K562 (cell line): Measurements from ENCODE around the gene GPX2. TPM values are rescaled to one million over a fixed set of nuclear protein-coding genes. Genes with fewer than 3 reads are reported as not detected.
A peak's percentile ranks its signal among the peaks of the same experiment; 100 is the strongest.

Experiments
- BRF1 ChIP-seq: IDR thresholded peaks from 3 replicates; pipeline ENCODE4 v1.6.1; 2011; ENCODE audit warnings: borderline replicate concordance, mild to moderate bottlenecking; ENCODE audit not compliant: insufficient read length; ENCODE audit errors: extremely low read depth
- CC2D1A ChIP-seq: fragments of 450-650 bp; IDR thresholded peaks from 2 replicates; pipeline ENCODE4 v1.6.1; 2017; ENCODE audit warnings: mild to moderate bottlenecking
- EZH2 ChIP-seq: IDR thresholded peaks from 2 replicates; pipeline ENCODE4 v1.6.1; 2012; ENCODE audit warnings: low read depth, mild to moderate bottlenecking, inconsistent platforms, low read length, borderline replicate concordance
- GTF2A2 ChIP-seq: IDR thresholded peaks from 2 replicates; pipeline ENCODE4 v1.6.1; 2016; ENCODE audit warnings: mild to moderate bottlenecking, missing genetic modification characterization, missing compliant biosample characterization
- KAT7 ChIP-seq: sonication (generic); formaldehyde crosslinking; IDR thresholded peaks from 2 replicates; pipeline ENCODE4 v1.8.0; 2022; ENCODE audit warnings: missing genetic modification reagents, mild to moderate bottlenecking, borderline replicate concordance
- NCOA6 ChIP-seq: fragments of 450-650 bp; IDR thresholded peaks from 2 replicates; pipeline ENCODE4 v1.6.1; 2017; ENCODE audit warnings: mild to moderate bottlenecking
- NFIC ChIP-seq: fragments of 450-650 bp; IDR thresholded peaks from 2 replicates; pipeline ENCODE4 v1.6.1; 2017; ENCODE audit warnings: mild to moderate bottlenecking, inconsistent platforms
- OTX1 ChIP-seq: fragments of 450-650 bp; formaldehyde crosslinking; IDR thresholded peaks from 2 replicates; pipeline ENCODE4 v1.4.0; 2022; ENCODE audit warnings: mild to moderate bottlenecking
- PCBP2 ChIP-seq: fragments of 200-400 bp; formaldehyde crosslinking; IDR thresholded peaks from 2 replicates; pipeline ENCODE4 v1.6.1; 2018; ENCODE audit warnings: low read length, low read depth, mild to moderate bottlenecking, moderate library complexity; ENCODE audit not compliant: poor library complexity, severe bottlenecking
- SAP30 ChIP-seq: fragments of 200-600 bp; sonication (generic); IDR thresholded peaks from 2 replicates; pipeline ENCODE4 v1.6.1; 2012; ENCODE audit warnings: borderline replicate concordance, low read depth, mild to moderate bottlenecking, moderate library complexity, low read length, control low read depth, inconsistent platforms; ENCODE audit not compliant: insufficient read depth, poor library complexity, severe bottlenecking
- TEAD1 ChIP-seq, 2 experiments: fragments of 450-650 bp in 1 of 2; sonication (generic) in 1 of 2; formaldehyde crosslinking; IDR thresholded peaks; 2 replicates each; pipeline versions ENCODE4 v1.4.0 to v1.8.0; 2020 to 2022; ENCODE audit warnings: mild to moderate bottlenecking in 2 of 2, missing genetic modification reagents in 1 of 2
- ZNF561 ChIP-seq: fragments of 450-650 bp; formaldehyde crosslinking; conservative IDR thresholded peaks from 2 replicates; pipeline ENCODE4 v1.4.0; 2020; ENCODE audit warnings: mild to moderate bottlenecking, moderate library complexity
- ZSCAN29 ChIP-seq: fragments of 450-650 bp; IDR thresholded peaks from 2 replicates; pipeline ENCODE4 v1.6.1; 2017
- polyA plus RNA-seq, 8 experiments: library from polyadenylated mRNA; depleted of rRNA in 4 of 8; stranded (reverse) in 5 of 8; unstranded in 3 of 8; fragments of >200 nt; fragmentation: Nextera tagmentation in 2 of 8; fragmentation: Illumina TruSeq in 1 of 8; extraction: Ambion mirVana in 2 of 8; extraction: Trizol in 1 of 8; gene quantifications; 2 replicates each; pipeline versions ENCODE4 v1.2.1 to v1.2.3, GENCODE V29; 2011 to 2014; ENCODE audit warnings: inconsistent platforms in 1 of 8, missing spikeins in 1 of 8
- total RNA-seq, 7 experiments: library from RNA; depleted of rRNA in 6 of 7; stranded (reverse); fragments of >200 nt in 6 of 7; fragmentation: Illumina TruSeq in 2 of 7; extraction: Trizol in 2 of 7; gene quantifications; 2 replicates each; pipeline versions ENCODE4 v1.2.1 to v1.2.3, GENCODE V29; 2011 to 2021; ENCODE audit warnings: low replicate concordance in 1 of 7
- TF ChIP-seq, protein P1 (sequence below): sonication (generic); formaldehyde crosslinking; IDR thresholded peaks from 2 replicates; pipeline ENCODE4 v1.8.1; 2023; ENCODE audit warnings: mild to moderate bottlenecking, missing genetic modification reagents
- TF ChIP-seq, protein P2 (sequence below): fragments of 450-650 bp; formaldehyde crosslinking; IDR thresholded peaks from 2 replicates; pipeline ENCODE4 v1.4.0; 2020; ENCODE audit warnings: mild to moderate bottlenecking, moderate library complexity
- TF ChIP-seq, protein P3 (sequence below), 2 experiments: IDR thresholded peaks in 1 of 2; conservative IDR thresholded peaks in 1 of 2; 2 replicates each; pipeline ENCODE4 v1.6.1; 2016; ENCODE audit warnings: low read depth in 2 of 2, mild to moderate bottlenecking in 1 of 2, missing compliant biosample characterization in 1 of 2, missing genetic modification characterization in 1 of 2, moderate library complexity in 1 of 2
- TF ChIP-seq, protein P4 (sequence below): fragments of 250-450 bp; sonication (Bioruptor Pico); IDR thresholded peaks from 2 replicates; pipeline ENCODE4 v1.5.0; 2021; ENCODE audit warnings: mild to moderate bottlenecking, moderate library complexity

Gene GPX2
- total and polyA plus RNA-seq, 9 of the 15 experiments (the other 6 are each of a cell fraction or from before 2014, with no cell fraction given): 0.24 TPM; not detected in 8

DNA sequence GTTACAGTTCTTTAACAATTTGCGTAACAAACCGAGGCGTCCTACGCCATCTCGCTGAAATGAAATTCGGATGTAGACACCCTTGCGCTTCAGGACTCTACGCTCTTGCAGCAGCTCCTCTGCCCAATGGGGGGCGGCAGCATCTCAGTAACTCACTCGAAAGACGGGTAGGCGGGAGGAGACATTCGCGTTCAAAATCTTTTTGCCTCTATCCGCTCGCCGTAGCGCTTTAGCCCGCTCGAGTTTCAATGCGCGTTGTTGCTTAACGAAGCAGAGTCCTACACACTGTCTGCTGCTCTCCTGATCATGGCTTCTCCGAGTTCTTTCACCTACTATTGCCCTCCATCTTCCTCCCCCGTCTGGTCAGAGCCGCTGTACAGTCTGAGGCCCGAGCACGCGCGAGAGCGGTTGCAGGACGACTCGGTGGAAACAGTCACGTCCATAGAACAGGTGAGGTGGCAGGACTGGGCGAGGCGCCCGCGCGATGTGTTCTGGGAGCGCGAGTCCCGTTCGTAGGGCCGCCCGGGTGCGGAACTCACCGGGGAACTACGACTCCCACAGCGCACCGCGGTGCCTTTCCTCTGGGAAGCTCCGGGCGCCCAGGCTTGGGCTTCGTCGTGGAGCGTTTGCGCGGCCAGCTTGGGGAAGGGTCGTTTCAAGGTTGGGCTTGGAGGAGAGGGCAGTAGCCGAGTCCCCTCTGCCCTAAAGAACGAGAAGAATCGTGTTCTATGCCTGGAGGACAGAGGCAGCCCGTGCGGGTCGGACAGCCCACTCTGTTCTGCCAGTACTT lies 44.3 kb upstream of the GPX2 start, which contains the start of gene FNTB (continued):
- TF ChIP-seq CC2D1A (peak; percentile 55; the same call in 1 of the 2 replicates), TEAD1 (CRISPR knock-in tag; IDR thresholded peaks at IDR 0.05) (0 out of 4 replicates have a peak, but pooled peaks of 1 of the 2 experiments have one; percentile 31), GTF2A2 (tag) (no peak), SAP30 (peak; percentile 63), BRF1 (no peak), NCOA6 (peak; percentile 62), ZNF561 (no peak), OTX1 (CRISPR knock-in tag) (0 out of 2 replicates have a peak, but pooled peaks have one; percentile 46), ZSCAN29 (peak; percentile 74), PCBP2 (no peak), NFIC (peak; percentile 60), KAT7 (CRISPR knock-in tag) (peak; percentile 82; the same call in 1 of the 2 replicates), EZH2 (no peak)
- TF ChIP-seq, protein P1, sequence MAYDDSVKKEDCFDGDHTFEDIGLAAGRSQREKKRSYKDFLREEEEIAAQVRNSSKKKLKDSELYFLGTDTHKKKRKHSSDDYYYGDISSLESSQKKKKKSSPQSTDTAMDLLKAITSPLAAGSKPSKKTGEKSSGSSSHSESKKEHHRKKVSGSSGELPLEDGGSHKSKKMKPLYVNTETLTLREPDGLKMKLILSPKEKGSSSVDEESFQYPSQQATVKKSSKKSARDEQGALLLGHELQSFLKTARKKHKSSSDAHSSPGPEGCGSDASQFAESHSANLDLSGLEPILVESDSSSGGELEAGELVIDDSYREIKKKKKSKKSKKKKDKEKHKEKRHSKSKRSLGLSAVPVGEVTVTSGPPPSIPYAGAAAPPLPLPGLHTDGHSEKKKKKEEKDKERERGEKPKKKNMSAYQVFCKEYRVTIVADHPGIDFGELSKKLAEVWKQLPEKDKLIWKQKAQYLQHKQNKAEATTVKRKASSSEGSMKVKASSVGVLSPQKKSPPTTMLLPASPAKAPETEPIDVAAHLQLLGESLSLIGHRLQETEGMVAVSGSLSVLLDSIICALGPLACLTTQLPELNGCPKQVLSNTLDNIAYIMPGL (CRISPR knock-in tag): no peak
- TF ChIP-seq, protein P2, sequence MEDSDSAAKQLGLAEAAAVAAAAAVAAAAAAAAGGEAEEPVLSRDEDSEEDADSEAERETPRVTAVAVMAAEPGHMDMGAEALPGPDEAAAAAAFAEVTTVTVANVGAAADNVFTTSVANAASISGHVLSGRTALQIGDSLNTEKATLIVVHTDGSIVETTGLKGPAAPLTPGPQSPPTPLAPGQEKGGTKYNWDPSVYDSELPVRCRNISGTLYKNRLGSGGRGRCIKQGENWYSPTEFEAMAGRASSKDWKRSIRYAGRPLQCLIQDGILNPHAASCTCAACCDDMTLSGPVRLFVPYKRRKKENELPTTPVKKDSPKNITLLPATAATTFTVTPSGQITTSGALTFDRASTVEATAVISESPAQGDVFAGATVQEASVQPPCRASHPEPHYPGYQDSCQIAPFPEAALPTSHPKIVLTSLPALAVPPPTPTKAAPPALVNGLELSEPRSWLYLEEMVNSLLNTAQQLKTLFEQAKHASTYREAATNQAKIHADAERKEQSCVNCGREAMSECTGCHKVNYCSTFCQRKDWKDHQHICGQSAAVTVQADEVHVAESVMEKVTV: peak; percentile 74
- TF ChIP-seq, protein P3, sequence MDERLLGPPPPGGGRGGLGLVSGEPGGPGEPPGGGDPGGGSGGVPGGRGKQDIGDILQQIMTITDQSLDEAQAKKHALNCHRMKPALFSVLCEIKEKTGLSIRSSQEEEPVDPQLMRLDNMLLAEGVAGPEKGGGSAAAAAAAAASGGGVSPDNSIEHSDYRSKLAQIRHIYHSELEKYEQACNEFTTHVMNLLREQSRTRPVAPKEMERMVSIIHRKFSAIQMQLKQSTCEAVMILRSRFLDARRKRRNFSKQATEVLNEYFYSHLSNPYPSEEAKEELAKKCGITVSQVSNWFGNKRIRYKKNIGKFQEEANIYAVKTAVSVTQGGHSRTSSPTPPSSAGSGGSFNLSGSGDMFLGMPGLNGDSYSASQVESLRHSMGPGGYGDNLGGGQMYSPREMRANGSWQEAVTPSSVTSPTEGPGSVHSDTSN (CRISPR knock-in tag; IDR thresholded peaks at IDR 0.05; ENCODE audit: low read depth): no peak
- TF ChIP-seq, protein P3 (tag; conservative IDR thresholded peaks at IDR 0.05; ENCODE audit: low read depth): no peak
- TF ChIP-seq, protein P4, sequence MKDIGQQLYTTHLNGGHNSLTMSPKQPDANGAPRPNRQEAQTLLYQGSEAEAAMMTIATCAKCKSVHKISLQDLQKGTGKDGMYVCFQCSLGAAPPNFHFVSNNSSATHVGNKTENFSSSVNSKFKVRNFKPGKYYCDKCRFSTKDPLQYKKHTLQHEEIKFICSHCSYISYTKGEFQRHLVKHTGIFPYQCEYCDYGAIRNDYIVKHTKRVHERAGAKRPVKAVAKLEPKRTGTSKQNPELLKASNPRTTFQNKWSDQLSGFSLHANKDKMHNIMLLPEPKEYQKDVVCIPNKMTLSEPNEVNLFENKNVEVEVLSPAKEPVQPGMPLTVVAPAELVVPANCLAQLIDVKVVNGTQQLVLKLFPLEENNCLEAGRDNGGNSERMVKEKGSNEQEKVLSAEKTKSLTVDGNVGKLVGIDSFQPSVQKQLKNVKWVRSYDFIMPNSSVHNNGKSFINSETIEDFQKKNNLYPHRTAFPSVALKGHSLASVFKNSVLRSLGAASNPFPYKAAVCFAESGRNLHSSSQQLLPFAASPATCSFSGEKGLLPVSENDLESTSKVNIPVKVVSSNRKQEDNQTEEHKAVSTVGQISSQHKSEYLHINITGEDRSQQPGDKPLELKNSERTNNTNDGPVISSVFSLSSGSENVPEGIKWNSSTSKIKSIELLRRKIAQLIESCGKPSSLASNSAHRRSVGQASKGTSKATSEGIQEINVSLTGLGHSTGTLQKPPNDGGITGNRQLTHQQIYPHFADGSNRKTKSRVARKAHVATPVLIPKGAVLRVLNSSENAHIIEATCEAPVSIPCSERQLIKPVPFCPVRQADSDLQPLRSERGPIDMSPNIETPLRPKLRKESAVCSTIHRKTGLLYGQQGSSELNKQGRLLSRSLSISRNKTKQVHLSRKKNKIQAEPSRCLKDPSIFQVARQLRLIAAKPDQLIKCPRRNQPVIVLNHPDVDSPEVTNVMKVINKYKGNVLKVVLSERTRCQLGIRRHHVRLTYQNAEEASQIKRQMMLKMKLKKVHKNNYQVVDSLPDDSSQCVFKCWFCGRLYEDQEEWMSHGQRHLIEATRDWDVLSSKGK (CRISPR knock-in tag): no peak
